SH-SY5Y (cell line): ENCODE data around the gene DYRK1A.

ENCODE experiments used
- GATA2 ChIP-seq: IDR thresholded peaks from 2 replicates; pipeline ENCODE4 v1.6.1; 2011; ENCODE audit warnings: mild to moderate bottlenecking, low read depth, low read length
- GATA3 ChIP-seq: IDR thresholded peaks from 2 replicates; pipeline ENCODE4 v1.6.1; 2011; ENCODE audit warnings: low read depth, mild to moderate bottlenecking, low read length, moderate library complexity

DNA sequence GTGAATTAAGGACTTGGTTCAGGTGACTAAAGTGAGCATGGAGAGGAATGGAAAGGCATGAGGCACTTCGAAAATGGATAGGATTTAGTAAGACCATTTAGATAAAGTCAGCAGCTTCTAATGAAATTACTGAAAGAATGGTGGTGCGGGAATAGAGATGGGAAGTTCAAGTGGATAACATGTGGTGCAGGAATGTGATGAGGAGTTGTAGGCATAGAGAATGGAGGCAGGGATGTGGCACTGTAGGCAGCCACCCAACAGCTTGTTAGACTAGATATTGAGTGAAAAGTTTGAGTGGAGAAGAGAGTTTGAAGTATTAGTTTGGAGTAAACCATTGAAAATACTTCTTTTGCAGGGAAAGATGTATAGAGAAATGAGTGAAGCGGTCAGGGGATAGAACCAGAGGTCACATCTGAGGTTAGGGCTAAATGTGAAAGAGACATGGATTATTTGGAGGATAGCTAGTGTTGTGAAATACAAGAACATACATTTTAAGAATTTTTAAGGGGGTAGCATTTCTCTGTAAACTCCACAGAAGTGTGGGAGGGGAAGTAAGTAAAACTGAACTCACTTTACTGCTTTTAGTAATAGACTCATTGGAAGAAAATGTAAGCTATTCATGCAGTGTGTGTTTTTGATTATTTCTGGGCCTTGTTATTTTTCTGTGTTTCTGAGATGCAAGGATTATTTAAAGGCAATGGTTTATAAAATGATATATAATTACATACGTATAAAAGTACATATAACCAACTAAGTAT is 46.2 kb downstream of the DYRK1A start:
- TF ChIP-seq GATA2, result no peak
- TF ChIP-seq GATA3, result no peak
